IgD-negative memory B cell (primary cell): ENCODE data around the gene SELE. TPM values are rescaled to one million over a fixed set of nuclear protein-coding genes. Genes with fewer than 3 reads are reported as not detected.

Experiments used
- H3K27ac Mint-ChIP-seq, 3 donors: one replicate each; pipeline ENCODE4 v1.8.0; 2020 to 2022; ENCODE audit warnings: mild to moderate bottlenecking in 3 of 3, mixed read lengths in 3 of 3, moderate library complexity in 1 of 3
- H3K27me3 Mint-ChIP-seq: one replicate; pipeline ENCODE4 v1.8.0; 2021; ENCODE audit warnings: mixed read lengths
- H3K36me3 Mint-ChIP-seq: one replicate; pipeline ENCODE4 v1.8.0; 2020; ENCODE audit warnings: mild to moderate bottlenecking, mixed read lengths
- H3K4me1 Mint-ChIP-seq, 3 donors: one replicate each; pipeline ENCODE4 v1.8.0; 2020 to 2022; ENCODE audit warnings: mixed read lengths in 3 of 3, mild to moderate bottlenecking in 1 of 3
- H3K4me3 Mint-ChIP-seq, 4 donors: one replicate each; pipeline ENCODE4 v1.8.0; 2020 to 2022; ENCODE audit warnings: mild to moderate bottlenecking in 4 of 4, mixed read lengths in 4 of 4, moderate library complexity in 3 of 4
- H3K9me3 Mint-ChIP-seq, 3 donors: one replicate each; pipeline ENCODE4 v1.8.0; 2020 to 2021; ENCODE audit warnings: mixed read lengths in 3 of 3, mild to moderate bottlenecking in 1 of 3
- polyA plus RNA-seq: library from polyadenylated mRNA; unstranded; fragments of 300-500 nt; fragmentation: Illumina TruSeq; gene quantifications from one replicate; pipeline ENCODE4 v1.2.3, GENCODE V29; 2021

SELE gene
- polyA plus RNA-seq: not detected

GRCh38 chr1:169733924-169734323 lies at the start of gene SELE:
SELE (minus strand) TSS chr1:169734079; CDS start chr1:169733612, 467 bp downstream.
- no peak within 1 kb of the TSS for H3K27ac Mint-ChIP-seq
- H3K4me3 Mint-ChIP-seq: no peak within 1 kb of the TSS
- H3K27me3 Mint-ChIP-seq: peaks cover 2% of the 10 kb centered on the region
- no peaks in the 10 kb centered on the region for H3K9me3 Mint-ChIP-seq
- H3K36me3 Mint-ChIP-seq: no peaks in the 10 kb centered on the region
- no peaks in the 10 kb centered on the region for H3K4me1 Mint-ChIP-seq

DNA sequence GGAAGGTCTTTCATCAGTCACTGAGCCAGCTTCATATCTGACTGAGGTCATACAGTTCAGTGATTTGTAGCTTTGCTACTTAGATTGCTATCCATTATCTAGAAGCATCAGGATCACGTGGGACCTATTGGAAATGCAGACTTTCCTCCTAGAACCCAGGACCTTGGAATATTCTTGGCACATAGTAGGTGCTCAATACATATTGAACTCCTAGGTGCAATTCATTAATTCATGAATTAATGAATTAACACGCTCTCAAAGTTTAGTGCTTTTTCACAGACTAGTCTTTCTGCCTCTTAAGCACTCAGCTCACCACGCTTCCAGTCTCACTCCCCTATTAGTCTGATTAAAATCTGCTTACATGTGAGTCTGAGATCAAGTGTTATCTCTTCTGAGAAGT lies 48.7 kb upstream of the SELE start:
- no peaks in the 10 kb centered on the region for H3K36me3 Mint-ChIP-seq
- H3K27ac Mint-ChIP-seq: no peak overlapping the region
- H3K27me3 Mint-ChIP-seq: peaks cover 24% of the 10 kb centered on the region
- no peak overlapping the region for H3K4me3 Mint-ChIP-seq
- H3K9me3 Mint-ChIP-seq: peaks cover 0 to 4% (median 0%) of the 10 kb centered on the region in 3 donors
- H3K4me1 Mint-ChIP-seq: no peaks in the 10 kb centered on the region

GRCh38 chr1:169779970-169780369 lies 46.1 kb upstream of the SELE start:
- H3K4me3 Mint-ChIP-seq: no peak overlapping the region
- H3K27ac Mint-ChIP-seq: no peak overlapping the region
- peaks cover 17% of the 10 kb centered on the region for H3K27me3 Mint-ChIP-seq
- no peaks in the 10 kb centered on the region for H3K4me1 Mint-ChIP-seq
- peaks cover 5% of the 10 kb centered on the region for H3K36me3 Mint-ChIP-seq
- peaks cover 0 to 4% (median 0%) of the 10 kb centered on the region in 3 donors for H3K9me3 Mint-ChIP-seq

GRCh38 chr1:169779150-169779549 lies 45.3 kb upstream of the SELE start:
- Mint-ChIP-seq H3K4me1 (no peaks in the 10 kb centered on the region), H3K27me3 (peaks cover 8% of the 10 kb centered on the region), H3K4me3 (no peak overlapping the region), H3K36me3 (peaks cover 5% of the 10 kb centered on the region), H3K9me3 (peaks cover 0 to 2% (median 0%) of the 10 kb centered on the region in 3 donors), H3K27ac (peak overlapping the region in 1 of 3 donors; percentile 67)

GRCh38 chr1:169776440-169776839 lies 42.6 kb upstream of the SELE start:
- Mint-ChIP-seq H3K4me3 (no peak overlapping the region), H3K36me3 (peaks cover 5% of the 10 kb centered on the region), H3K27ac (no peak overlapping the region), H3K4me1 (peaks cover 0 to 1% (median 0%) of the 10 kb centered on the region in 3 donors), H3K9me3 (peaks cover 0 to 2% (median 0%) of the 10 kb centered on the region in 3 donors), H3K27me3 (peaks cover 3% of the 10 kb centered on the region)

DNA sequence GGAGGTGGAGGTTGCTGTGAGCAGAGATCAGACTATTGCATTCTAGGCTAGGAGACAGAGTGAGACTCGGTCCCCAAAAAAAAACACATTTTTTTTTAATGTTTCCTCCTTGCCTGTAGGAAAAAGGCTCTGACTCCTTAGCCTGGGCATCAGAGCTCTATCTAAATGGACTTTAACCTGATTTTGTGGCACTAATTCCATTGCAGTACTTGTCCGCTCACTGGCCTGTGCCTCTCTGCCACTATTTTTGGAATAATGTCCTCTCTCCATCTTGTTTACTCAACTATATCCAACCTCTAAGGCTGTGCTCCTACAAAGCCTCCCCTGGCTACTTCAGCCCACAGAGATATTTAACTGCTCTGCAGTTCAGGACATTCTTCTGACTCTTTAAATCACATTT lies 34.3 kb upstream of the SELE start:
- peaks cover 6% of the 10 kb centered on the region for H3K27me3 Mint-ChIP-seq
- H3K4me3 Mint-ChIP-seq: no peak overlapping the region
- peaks cover 2% of the 10 kb centered on the region for H3K36me3 Mint-ChIP-seq
- no peaks in the 10 kb centered on the region for H3K9me3 Mint-ChIP-seq
- H3K4me1 Mint-ChIP-seq: no peaks in the 10 kb centered on the region
- H3K27ac Mint-ChIP-seq: peak overlapping the region in 1 of 3 donors; percentile 32

DNA sequence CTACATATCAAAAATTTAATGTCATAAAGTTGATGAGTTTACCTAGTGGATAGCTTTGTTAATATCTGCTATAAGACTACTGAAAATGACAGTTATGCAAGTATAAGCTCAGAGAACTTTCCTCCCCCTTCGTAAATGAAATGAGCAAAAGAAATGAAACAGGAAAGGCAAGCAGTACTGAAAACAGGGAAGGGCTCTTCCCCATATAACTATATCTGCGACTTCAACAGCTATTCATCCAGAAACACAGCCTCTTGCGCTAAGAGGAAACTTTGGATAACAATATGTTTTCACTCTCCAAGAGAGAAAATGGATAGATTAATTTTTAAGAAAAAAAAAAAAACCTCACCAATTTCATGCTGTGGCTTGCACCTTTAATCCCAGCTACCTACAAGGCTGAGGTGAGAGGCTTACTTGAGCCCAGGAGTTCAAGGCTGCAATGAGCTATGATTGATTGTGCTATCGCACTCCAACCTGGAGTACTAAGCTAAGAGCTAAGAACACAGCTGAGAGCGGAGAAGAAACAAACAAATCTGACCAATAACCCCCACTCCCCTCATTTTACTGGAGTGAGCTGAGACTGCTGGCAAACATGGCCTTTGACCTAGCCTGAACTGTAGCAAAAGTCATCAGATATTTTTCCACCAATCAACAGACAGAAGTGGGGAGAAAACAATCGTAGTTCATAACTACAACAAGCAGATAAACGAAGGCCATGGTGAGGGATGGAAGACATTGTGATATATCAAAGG lies 31.9 kb upstream of the SELE start:
- peaks cover 2% of the 10 kb centered on the region for H3K36me3 Mint-ChIP-seq
- H3K9me3 Mint-ChIP-seq: no peaks in the 10 kb centered on the region
- no peak overlapping the region for H3K4me3 Mint-ChIP-seq
- H3K4me1 Mint-ChIP-seq: no peaks in the 10 kb centered on the region
- peaks cover 6% of the 10 kb centered on the region for H3K27me3 Mint-ChIP-seq
- no peak overlapping the region for H3K27ac Mint-ChIP-seq

GRCh38 chr1:169764919-169765318 lies 31.0 kb upstream of the SELE start:
- Mint-ChIP-seq H3K4me3 (no peak overlapping the region), H3K27me3 (peaks cover 6% of the 10 kb centered on the region), H3K9me3 (peaks cover 0 to 4% (median 0%) of the 10 kb centered on the region in 3 donors), H3K36me3 (peaks cover 2% of the 10 kb centered on the region), H3K4me1 (no peaks in the 10 kb centered on the region), H3K27ac (no peak overlapping the region)

GRCh38 chr1:169762699-169763098 lies 28.8 kb upstream of the SELE start:
- peaks cover 0 to 6% (median 0%) of the 10 kb centered on the region in 3 donors for H3K9me3 Mint-ChIP-seq
- peaks cover 2% of the 10 kb centered on the region for H3K36me3 Mint-ChIP-seq
- no peak overlapping the region for H3K4me3 Mint-ChIP-seq
- H3K4me1 Mint-ChIP-seq: no peaks in the 10 kb centered on the region
- no peak overlapping the region for H3K27ac Mint-ChIP-seq
- peaks cover 6% of the 10 kb centered on the region for H3K27me3 Mint-ChIP-seq

GRCh38 chr1:169759038-169759437 lies 25.2 kb upstream of the SELE start:
- no peak overlapping the region for H3K4me3 Mint-ChIP-seq
- peaks cover 2% of the 10 kb centered on the region for H3K27me3 Mint-ChIP-seq
- no peak overlapping the region for H3K27ac Mint-ChIP-seq
- H3K4me1 Mint-ChIP-seq: no peaks in the 10 kb centered on the region
- H3K36me3 Mint-ChIP-seq: no peaks in the 10 kb centered on the region
- H3K9me3 Mint-ChIP-seq: peaks cover 0 to 6% (median 0%) of the 10 kb centered on the region in 3 donors

DNA sequence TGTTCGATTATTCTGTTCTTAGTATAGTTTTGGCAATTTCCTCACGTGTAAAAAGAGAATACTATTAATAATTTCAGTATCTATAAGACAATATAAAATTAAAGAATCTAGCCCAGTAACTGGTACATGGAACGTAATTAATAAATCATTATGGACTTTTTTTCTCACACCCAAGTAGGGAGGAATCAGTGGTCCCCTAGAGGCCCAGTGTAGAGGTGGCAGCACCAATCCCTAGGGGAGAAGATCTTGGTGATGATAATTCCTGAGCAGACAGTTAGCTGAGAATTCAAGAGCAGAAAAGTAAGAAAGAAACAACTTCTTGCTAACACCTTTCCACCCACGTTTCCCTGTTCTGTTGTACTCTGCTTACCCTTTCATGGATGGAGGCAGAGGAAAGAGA lies 19.7 kb upstream of the SELE start:
- H3K4me1 Mint-ChIP-seq: no peaks in the 10 kb centered on the region
- H3K36me3 Mint-ChIP-seq: no peaks in the 10 kb centered on the region
- no peak overlapping the region for H3K27ac Mint-ChIP-seq
- peaks cover 0 to 2% (median 0%) of the 10 kb centered on the region in 3 donors for H3K9me3 Mint-ChIP-seq
- peaks cover 7% of the 10 kb centered on the region for H3K27me3 Mint-ChIP-seq
- H3K4me3 Mint-ChIP-seq: no peak overlapping the region

GRCh38 chr1:169750041-169750440 lies 16.2 kb upstream of the SELE start:
- H3K4me3 Mint-ChIP-seq: no peak overlapping the region
- peaks cover 3% of the 10 kb centered on the region for H3K36me3 Mint-ChIP-seq
- peaks cover 0 to 2% (median 0%) of the 10 kb centered on the region in 3 donors for H3K9me3 Mint-ChIP-seq
- no peak overlapping the region for H3K27ac Mint-ChIP-seq
- no peaks in the 10 kb centered on the region for H3K4me1 Mint-ChIP-seq
- peaks cover 5% of the 10 kb centered on the region for H3K27me3 Mint-ChIP-seq

DNA sequence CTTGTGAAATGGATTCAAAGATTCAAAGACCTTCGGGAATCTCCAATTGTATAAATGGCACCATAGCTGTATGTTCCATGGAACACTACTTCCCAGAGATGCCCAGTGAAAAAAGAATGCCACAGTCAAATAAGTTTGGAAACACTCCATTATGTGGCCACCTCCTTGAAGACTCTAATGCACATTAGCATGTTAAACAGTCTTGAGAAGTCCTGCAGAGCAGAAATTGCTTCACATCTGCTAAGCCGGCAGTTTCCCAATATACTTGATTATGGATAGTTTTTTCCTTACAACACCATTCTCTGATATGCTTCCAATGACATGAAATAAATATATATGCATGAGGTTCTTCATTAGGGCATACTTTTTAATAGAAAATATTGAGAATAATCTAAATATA lies 12.7 kb upstream of the SELE start:
- peaks cover 3% of the 10 kb centered on the region for H3K36me3 Mint-ChIP-seq
- H3K4me3 Mint-ChIP-seq: no peak overlapping the region
- no peak overlapping the region for H3K27ac Mint-ChIP-seq

GRCh38 chr1:169745015-169745861 lies 11.4 kb upstream of the SELE start:
- no peaks in the 10 kb centered on the region for H3K4me1 Mint-ChIP-seq
- no peak overlapping the region for H3K4me3 Mint-ChIP-seq
- H3K27me3 Mint-ChIP-seq: peaks cover 10% of the 10 kb centered on the region
- H3K36me3 Mint-ChIP-seq: peaks cover 3% of the 10 kb centered on the region
- H3K27ac Mint-ChIP-seq: no peak overlapping the region
- peaks cover 0 to 2% (median 0%) of the 10 kb centered on the region in 3 donors for H3K9me3 Mint-ChIP-seq

More for the DNA sequence above, 12.7 kb upstream of the SELE start:
- Mint-ChIP-seq H3K27me3 (peaks cover 10% of the 10 kb centered on the region), H3K4me1 (no peaks in the 10 kb centered on the region), H3K9me3 (peaks cover 0 to 2% (median 0%) of the 10 kb centered on the region in 3 donors)

GRCh38 chr1:169741666-169742394 lies 8.0 kb upstream of the SELE start:
- Mint-ChIP-seq H3K36me3 (no peaks in the 10 kb centered on the region), H3K4me3 (no peak overlapping the region), H3K4me1 (no peaks in the 10 kb centered on the region), H3K9me3 (peaks cover 0 to 2% (median 0%) of the 10 kb centered on the region in 3 donors), H3K27me3 (peaks cover 6% of the 10 kb centered on the region), H3K27ac (no peak overlapping the region)
